AG20443 (cell line): ENCODE data around the gene DMRTC2.

Experiments
- DNase-seq: peaks from one replicate; pipeline ENCODE4 v3.0.0; 2012; ENCODE audit warnings: low spot score, mixed read lengths

DMRTC2 gene

DNA sequence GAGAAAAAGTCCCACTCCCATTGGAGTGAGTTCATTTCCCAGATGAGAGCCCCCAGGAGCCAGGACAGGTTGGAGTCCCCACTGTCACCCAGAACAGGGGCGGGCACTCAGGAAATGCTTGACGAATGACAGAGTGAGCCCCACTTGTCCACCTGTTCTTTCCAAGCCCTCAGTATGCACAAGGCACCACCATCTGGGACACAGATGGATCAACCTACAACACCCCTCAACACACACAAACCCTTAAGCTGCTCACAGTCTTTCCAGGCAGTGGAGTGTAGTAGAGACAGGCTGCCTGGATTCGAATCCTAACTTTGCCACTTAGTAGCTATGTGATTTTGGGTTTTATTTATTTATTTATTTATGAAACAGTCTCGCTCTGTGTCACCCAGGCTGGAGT, 46.1 kb downstream of the DMRTC2 start:
- DNase-seq = no peak

DNA sequence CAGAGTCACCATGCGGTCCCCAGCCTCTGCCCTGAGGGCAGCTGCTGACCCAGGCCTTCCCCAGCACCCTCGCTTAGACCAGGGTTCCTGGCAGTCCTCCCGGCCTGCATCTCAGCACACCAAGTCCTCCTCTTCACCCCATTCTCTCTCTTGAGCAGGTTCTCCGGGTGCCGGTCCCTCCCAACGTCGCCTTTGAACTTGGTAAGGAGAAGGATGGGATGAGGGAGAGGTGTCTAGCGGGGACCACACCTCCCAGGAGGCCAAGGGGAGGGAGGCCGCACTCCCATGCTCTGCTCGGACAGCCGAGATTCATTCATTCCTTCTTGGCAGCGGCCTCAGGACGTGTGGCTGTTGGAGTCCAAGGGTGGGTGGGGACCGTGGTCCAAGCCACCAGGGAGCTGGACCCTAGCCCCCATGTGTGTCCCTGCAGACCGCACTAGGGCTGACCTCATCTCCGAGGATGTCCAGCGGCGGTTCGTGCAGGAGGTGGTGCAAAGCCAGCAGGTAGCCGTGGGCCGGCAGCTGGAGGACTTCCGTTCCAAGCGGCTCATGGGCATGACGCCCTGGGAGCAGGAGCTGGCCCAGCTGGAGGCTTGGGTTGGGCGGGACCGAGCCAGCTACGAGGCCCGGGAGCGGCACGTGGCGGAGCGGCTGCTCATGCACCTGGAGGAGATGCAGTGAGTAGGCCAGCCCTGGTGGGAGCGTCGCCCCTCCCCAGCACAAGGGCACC, 47.5 kb downstream of the DMRTC2 start:
- no peak for DNase-seq

DNA sequence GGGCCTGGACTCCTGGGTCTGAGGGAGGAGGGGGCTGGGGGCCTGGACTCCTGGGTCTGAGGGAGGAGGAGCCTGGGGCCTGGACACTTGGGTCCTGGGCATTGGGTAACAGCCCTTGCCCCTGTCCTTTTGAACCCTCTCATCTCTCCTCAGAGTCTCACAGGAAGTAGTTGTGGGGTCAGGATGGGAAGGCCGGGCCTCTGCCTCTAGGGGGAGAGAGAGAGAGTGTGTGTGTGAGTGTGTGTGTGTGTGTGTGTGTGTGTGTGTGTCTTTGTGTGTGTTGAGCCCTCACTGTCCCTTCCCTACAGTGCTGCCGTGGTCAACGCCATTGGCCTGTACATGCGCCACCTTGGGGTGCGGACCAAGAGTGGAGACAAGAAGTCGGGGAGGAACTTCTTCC, 49.1 kb downstream of the DMRTC2 start:
- DNase-seq = no peak

DNA sequence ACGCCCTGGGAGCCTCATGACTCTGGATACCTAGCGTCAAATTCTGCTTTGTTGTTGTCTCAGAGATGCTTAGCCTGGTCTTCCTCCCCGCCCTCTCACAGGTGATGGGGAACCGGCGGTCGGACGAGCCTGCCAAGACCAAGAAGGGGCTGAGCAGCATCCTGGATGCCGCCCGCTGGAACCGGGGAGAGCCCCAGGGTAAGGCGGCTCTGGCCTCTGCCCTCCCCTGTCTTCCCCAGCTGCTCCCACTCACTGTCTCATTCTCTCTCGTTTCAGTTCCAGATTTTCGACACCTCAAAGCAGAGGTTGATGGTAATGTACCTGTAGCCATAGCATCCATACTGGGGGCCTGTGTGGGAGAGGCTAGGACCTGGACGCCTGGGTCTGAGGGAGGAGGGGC, 49.5 kb downstream of the DMRTC2 start:
- DNase-seq = no peak

DNA sequence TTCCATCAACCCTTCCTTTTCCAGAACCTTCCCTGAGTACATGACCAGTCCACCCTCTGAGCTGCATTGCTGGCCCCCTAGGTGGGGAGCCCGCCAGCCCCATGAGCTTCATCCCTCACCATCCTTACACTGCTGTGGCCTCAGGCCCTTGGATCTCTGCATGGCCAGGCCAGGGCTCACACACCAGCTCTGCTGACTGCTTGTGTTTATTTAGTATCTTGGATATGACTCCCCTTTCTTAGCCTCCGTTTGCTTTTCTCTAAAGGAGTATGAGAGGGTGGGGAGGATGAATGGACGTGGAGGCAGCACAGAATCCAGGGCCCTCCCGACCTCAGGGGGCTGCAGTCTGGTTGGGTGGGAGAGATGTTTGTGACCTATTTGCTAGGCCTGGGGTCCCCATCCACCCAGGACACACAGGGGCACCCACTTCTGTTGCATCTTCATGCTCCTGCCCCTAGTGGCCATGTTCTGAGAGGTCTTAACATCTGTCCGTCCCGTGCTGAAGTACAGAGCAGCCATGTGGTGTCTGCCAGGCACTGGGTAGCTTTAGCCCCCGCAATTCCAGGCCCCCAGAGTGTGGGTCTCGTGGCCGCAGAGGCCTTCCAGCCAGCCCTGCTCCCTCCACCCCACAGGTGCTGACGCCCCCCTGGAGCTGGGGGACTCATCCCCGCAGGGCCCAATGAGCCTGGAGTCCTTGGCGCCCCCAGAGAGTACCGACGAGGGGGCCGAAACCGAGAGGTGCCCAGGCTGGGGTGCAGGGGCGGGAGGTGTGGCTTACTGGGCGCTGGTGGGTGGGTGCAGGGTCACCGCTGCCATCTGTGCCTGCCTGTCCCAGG, 51.1 kb downstream of the DMRTC2 start:
- DNase-seq = no peak

DNA sequence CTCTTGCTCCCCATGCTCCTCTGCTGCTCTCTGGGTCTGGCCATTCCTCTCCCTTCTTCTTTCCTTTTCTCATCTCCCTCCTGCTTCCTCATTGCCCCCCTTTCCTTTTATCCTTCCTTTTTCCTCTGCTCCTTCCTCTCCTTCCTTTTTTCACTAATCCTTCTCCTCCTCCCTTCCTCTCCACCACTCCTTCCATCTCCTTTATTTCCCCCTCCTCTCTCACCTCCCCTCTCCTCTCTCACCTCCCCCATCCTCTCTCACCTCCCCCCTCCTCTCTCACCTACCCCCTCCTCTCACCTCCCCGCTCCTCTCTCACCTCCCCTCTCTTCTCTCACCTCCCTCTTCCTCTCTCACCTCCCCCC, 51.7 kb downstream of the DMRTC2 start:
- DNase-seq = no peak

DNA sequence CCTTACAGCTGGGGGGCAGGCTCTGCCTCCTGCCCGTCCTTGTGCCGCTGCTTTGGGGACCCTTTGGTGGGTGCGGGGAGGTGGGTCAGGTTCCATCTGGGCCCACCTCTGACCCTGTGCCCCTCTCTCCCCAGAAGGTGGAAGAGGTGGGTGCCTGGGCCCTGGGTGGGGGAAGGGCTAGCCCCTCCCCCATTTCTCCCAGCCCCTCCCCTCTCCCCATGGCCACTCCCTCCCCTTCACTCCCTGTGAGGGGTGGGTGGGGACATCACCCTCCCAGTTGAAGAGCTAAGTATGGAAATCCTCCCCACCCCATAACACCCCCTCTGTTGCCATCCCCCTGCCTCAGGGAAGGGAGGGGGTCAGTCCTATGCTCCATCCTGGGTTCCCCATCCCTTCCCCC, 52.3 kb downstream of the DMRTC2 start:
- no peak for DNase-seq

DNA sequence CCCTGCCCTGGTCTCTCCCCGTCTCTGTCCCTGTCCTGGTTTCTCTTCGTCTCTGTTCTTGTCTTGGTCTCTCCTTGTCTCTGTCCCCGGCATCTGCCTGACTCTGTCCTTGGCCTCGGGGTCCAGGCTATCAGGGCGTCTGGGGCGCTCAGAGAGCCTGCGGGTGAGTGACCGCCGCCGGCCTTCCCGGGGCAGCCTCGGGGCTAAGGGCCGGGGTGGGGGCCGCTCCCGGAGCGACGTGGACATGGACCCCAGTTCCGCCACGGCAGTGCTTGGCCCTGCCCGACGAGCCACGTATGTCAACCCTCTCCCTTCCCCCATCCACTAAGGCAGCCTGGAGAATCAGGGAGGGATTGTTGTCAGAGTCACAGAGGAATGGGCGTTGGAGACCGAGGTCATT, 53.0 kb downstream of the DMRTC2 start:
- DNase-seq = no peak

DNA sequence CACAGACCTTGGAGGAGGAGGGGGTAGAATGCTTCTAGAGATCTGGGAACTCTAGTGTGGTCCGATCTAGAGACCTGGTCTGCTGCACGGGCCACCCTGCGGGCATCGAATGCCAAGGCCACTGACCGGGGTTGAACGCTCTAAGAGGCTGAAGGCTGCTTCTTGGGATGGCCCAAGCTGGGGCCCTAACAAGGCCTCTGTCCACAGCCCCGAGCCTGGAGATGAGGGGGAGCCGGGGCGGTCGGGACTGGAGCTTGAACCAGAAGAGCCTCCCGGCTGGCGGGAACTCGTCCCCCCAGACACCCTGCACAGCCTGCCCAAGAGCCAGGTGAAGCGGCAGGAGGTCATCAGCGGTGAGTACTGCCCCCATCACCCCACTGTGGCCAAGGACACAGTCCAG, 53.4 kb downstream of the DMRTC2 start:
- no peak for DNase-seq
